Smooth muscle cell of the brain vasculature (primary cell): ENCODE data around the gene MYBPHL.

ENCODE experiments used
- DNase-seq: peaks from one replicate; pipeline ENCODE4 v3.0.0-alpha.2; 2012; ENCODE audit warnings: low read depth, low spot score

MYBPHL gene

GRCh38 chr1:109280862-109281261 lies 25.9 kb downstream of the MYBPHL start:
- DNase-seq = no peak

- no peak for DNase-seq
Measured at GRCh38 chr1:109279615-109280278, 27.1 kb downstream of the MYBPHL start.

- no peak for DNase-seq
Measured at GRCh38 chr1:109277434-109278204, 29.2 kb downstream of the MYBPHL start.

GRCh38 chr1:109275706-109276345 lies 31.0 kb downstream of the MYBPHL start:
- no peak for DNase-seq

- DNase-seq = no peak
Measured at GRCh38 chr1:109274533-109275476, 32.0 kb downstream of the MYBPHL start.

- DNase-seq = no peak
Measured at GRCh38 chr1:109273570-109274288, 33.1 kb downstream of the MYBPHL start.

GRCh38 chr1:109272831-109273547 lies 33.8 kb downstream of the MYBPHL start:
- DNase-seq = no peak

GRCh38 chr1:109272021-109272799 lies 34.6 kb downstream of the MYBPHL start:
- DNase-seq = no peak

- DNase-seq = no peak
Measured at GRCh38 chr1:109271458-109271857, 35.4 kb downstream of the MYBPHL start.

- DNase-seq = no peak
Measured at GRCh38 chr1:109270623-109271317, 36.0 kb downstream of the MYBPHL start.

GRCh38 chr1:109269981-109270622 lies 36.7 kb downstream of the MYBPHL start:
- no peak for DNase-seq

GRCh38 chr1:109269212-109269980 lies 37.4 kb downstream of the MYBPHL start:
- DNase-seq = no peak

- DNase-seq = no peak
Measured at GRCh38 chr1:109268431-109269211, 38.2 kb downstream of the MYBPHL start.

GRCh38 chr1:109267743-109268300 lies 39.0 kb downstream of the MYBPHL start:
- no peak for DNase-seq

- DNase-seq = no peak
Measured at GRCh38 chr1:109266965-109267364, 39.8 kb downstream of the MYBPHL start.

GRCh38 chr1:109265741-109266330 lies 41.0 kb downstream of the MYBPHL start:
- no peak for DNase-seq
